Activated CD4-positive, alpha-beta T cell treated with anti-CD3 and anti-CD28 coated beads, Interleukin-2, amount 50 U/mL, for 4 hours (primary cell): Measurements from ENCODE around the gene PDLIM7.

Experiments
- DNase-seq, 2 experiments: peaks; one replicate each; pipeline ENCODE4 v3.0.0-alpha.2; 2020

The PDLIM7 gene

DNA sequence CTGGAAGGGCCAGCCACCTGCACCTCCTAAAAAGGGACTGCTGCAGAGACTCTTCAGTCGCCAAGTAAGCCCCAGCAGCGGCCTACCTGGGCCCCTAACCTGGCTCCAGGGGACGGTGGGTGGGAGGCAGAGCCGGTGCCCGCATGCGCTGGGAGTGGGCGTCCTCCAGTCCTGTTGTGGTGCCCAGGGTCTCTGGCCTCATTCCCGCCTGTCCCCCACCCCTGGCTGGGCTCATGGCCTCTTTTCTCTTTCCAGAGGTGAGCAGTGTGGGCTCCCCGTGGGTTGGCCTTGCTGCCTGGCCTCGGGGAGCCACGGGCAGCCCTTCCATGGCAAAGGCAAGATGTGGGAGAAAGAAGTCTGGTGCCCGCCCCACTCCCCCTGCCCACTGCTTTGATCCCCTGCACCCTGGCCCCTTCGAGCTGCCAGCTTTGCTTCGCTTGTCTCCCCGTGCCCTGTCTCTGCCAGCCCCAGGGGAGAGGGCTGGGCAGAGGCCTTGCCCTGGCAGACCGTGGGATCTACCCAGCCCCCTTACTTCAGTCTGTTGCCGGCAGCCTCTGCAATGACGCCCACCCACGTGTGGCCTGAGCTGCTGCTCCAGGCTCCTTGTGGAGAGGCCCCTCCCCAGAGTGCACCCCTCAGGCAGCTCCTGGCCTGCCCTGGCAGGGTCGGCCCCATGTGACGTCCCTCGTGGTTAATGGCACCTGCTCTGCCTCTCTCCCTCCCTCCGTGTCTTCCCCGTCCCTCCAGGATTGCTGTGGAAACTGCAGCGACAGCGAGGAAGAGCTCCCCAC lies 56.2 kb downstream of the PDLIM7 start:
- no peak for DNase-seq

GRCh38 chr5:177440211-177440989 lies 57.0 kb downstream of the PDLIM7 start:
- DNase-seq: peak; percentile 50 to 54

GRCh38 chr5:177439518-177440053 lies 57.8 kb downstream of the PDLIM7 start:
- DNase-seq: no peak

DNA sequence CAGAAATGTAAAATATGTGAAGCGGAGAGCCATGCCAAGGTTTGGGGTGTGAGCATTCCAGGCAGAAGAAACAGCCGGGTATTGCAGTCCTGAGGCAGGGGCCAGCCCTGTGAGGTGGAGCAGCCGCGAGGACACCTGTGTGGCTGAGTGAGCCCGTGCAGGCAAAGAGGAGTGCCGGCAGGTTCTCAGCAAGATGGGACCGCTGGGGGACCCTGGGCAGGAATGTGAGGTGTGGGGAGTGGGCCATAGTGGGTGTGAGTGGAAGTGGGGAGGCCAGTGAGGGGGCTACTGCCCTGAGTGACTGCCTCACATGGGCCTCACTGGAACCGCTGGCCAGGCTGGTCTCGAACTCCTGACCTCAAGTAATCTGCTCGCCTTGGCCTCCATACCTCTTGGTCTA lies 58.9 kb downstream of the PDLIM7 start:
- no peak for DNase-seq

DNA sequence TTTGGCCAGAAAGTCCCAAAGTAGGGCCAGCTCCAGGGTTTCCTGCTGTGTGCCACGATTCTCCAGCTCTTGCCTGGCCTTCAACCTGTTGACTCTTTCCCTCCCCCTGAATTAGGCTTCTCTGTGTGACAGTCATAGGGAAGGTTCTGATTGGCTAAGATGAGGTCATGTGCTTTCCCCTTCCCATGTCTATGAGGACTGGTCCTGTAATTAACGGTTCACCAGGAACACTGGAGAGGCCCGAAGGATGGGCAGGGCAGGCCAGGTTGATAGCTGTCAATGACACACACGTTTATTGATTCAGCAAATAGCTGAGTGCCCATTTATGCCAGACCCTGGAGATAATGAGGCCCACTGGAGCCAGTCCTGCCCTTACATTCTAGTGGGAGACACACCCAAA lies 59.8 kb downstream of the PDLIM7 start:
- no peak for DNase-seq

- no peak for DNase-seq
Measured at GRCh38 chr5:177435847-177436536, 61.4 kb downstream of the PDLIM7 start.

GRCh38 chr5:177434942-177435738 lies 62.3 kb downstream of the PDLIM7 start:
- no peak for DNase-seq

- DNase-seq: peak; percentile 51 to 56
Measured at GRCh38 chr5:177434437-177434836, 63.0 kb downstream of the PDLIM7 start.

DNA sequence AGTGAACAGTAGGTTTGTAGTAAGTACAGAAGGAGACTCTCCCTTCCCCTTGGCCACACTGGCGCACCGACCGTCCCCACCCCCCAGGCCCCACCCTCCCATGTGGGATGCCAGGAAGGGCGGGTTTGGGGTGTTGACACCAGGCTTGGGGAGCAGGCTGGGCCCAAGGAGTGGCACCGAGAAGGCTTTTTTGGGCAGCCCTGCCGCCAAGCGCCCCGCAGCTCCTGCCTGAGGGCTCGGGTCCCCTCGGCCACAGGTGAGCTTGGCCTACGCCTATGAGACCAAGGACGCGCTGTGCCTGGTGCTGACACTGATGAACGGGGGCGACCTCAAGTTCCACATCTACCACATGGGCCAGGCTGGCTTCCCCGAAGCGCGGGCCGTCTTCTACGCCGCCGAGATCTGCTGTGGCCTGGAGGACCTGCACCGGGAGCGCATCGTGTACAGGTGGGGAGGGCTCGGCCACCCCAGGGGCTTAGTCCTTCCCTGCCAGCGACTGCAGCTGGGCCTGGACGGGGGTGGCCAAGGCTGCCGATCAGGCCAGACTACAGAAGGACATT lies 63.7 kb downstream of the PDLIM7 start:
- no peak for DNase-seq
